Esophagus muscularis mucosa (tissue), 3 donors: ENCODE results near the gene LIFR.

ENCODE experiments used
- POLR2A ChIP-seq: fragments of 450-650 bp; IDR thresholded peaks from one replicate; pipeline ENCODE4 v1.6.1; 2017; ENCODE audit warnings: antibody characterized with exemption, moderate library complexity, mild to moderate bottlenecking, low read depth
- POLR2AphosphoS5 ChIP-seq, 2 donors: sonication (generic); formaldehyde crosslinking; IDR thresholded peaks; one replicate each; pipeline ENCODE4 v1.6.1; 2017; ENCODE audit warnings: antibody characterized with exemption in 2 of 2
- TF ChIP-seq, protein P1 (sequence below), 3 experiments: fragments of 200-600 bp in 2 of 3; fragments of 450-650 bp in 1 of 3; sonication (generic) in 2 of 3; IDR thresholded peaks; one replicate each; pipeline ENCODE4 v1.5.1; 2017 to 2019; ENCODE audit warnings: antibody characterized with exemption in 3 of 3, mild to moderate bottlenecking in 2 of 3, moderate library complexity in 1 of 3

GRCh38 chr5:38528162-38528703 is 28.2 kb downstream of the LIFR start:
- TF ChIP-seq POLR2A, result no peak
- TF ChIP-seq, protein P1, sequence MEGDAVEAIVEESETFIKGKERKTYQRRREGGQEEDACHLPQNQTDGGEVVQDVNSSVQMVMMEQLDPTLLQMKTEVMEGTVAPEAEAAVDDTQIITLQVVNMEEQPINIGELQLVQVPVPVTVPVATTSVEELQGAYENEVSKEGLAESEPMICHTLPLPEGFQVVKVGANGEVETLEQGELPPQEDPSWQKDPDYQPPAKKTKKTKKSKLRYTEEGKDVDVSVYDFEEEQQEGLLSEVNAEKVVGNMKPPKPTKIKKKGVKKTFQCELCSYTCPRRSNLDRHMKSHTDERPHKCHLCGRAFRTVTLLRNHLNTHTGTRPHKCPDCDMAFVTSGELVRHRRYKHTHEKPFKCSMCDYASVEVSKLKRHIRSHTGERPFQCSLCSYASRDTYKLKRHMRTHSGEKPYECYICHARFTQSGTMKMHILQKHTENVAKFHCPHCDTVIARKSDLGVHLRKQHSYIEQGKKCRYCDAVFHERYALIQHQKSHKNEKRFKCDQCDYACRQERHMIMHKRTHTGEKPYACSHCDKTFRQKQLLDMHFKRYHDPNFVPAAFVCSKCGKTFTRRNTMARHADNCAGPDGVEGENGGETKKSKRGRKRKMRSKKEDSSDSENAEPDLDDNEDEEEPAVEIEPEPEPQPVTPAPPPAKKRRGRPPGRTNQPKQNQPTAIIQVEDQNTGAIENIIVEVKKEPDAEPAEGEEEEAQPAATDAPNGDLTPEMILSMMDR (IDR thresholded peaks at IDR 0.05), result no peak
- TF ChIP-seq POLR2AphosphoS5 (IDR thresholded peaks at IDR 0.05), result no peak
